ENCODE results near the gene PDGFD. TPM values are rescaled to one million over a fixed set of nuclear protein-coding genes. Genes with fewer than 3 reads are reported as not detected.

The PDGFD gene
- total RNA-seq, 1 experiment from 2014 or later = 1.7 TPM

- TF ChIP-seq, protein P1, sequence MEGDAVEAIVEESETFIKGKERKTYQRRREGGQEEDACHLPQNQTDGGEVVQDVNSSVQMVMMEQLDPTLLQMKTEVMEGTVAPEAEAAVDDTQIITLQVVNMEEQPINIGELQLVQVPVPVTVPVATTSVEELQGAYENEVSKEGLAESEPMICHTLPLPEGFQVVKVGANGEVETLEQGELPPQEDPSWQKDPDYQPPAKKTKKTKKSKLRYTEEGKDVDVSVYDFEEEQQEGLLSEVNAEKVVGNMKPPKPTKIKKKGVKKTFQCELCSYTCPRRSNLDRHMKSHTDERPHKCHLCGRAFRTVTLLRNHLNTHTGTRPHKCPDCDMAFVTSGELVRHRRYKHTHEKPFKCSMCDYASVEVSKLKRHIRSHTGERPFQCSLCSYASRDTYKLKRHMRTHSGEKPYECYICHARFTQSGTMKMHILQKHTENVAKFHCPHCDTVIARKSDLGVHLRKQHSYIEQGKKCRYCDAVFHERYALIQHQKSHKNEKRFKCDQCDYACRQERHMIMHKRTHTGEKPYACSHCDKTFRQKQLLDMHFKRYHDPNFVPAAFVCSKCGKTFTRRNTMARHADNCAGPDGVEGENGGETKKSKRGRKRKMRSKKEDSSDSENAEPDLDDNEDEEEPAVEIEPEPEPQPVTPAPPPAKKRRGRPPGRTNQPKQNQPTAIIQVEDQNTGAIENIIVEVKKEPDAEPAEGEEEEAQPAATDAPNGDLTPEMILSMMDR (conservative IDR thresholded peaks at IDR 0.05) = no peak
- no peak for DNase-seq
- H3K56ac ChIP-seq (ENCODE audit: insufficient read length, low read depth, low read length) = no peak overlapping the region
- Mint-ChIP-seq H3K4me1 (peaks cover 12% of the 10 kb centered on the region in 2 experiments), H3K4me3 (no peak overlapping the region), H3K27ac (peak overlapping the region in 1 of 3 experiments; percentile 7; a peak in 1 of 7 replicates), H3K27me3 (ENCODE audit: low read depth) (no peaks in the 10 kb centered on the region), H3K9me3 (no peaks in the 10 kb centered on the region), H3K36me3 (ENCODE audit: insufficient read depth in 1 of 3, low read depth in 3 of 3) (peaks cover 0 to 2% (median 0%) of the 10 kb centered on the region in 3 experiments; a peak in 1 of 7 replicates)
- H3K18ac ChIP-seq (ENCODE audit: insufficient read length, low read depth, low read length) = no peak overlapping the region
- H3K27me3 ChIP-seq (ENCODE audit: insufficient read depth, low read length) = no peaks in the 10 kb centered on the region
- no peak overlapping the region for H2BK12ac ChIP-seq (ENCODE audit: insufficient read length, low read depth, low read length)
- H4K91ac ChIP-seq (ENCODE audit: insufficient read length, low read depth, low read length) = no peak overlapping the region
- H2AFZ ChIP-seq (ENCODE audit: low read length) = no peak overlapping the region
- no peak overlapping the region for H2BK15ac ChIP-seq (ENCODE audit: low read depth, low read length)
- H3K14ac ChIP-seq (ENCODE audit: insufficient read depth, low read length) = no peak overlapping the region
- H3K23me2 ChIP-seq (ENCODE audit: insufficient read length, low read depth, low read length, poor library complexity, severe bottlenecking) = no peaks in the 10 kb centered on the region
- H3K79me2 ChIP-seq (ENCODE audit: insufficient read depth, low read length) = no peaks in the 10 kb centered on the region
- H2AK5ac ChIP-seq (ENCODE audit: insufficient read length, low read length) = no peak overlapping the region
- no peak overlapping the region for H3K27ac ChIP-seq (ENCODE audit: insufficient read length, low read depth, low read length)
- no peak overlapping the region for H4K5ac ChIP-seq (ENCODE audit: insufficient read length, low read depth, low read length)
- no peak overlapping the region for H3K4me2 ChIP-seq (ENCODE audit: insufficient read depth, insufficient read length, low read length)
- H3K79me1 ChIP-seq (ENCODE audit: insufficient read depth, low read depth, low read length, poor library complexity, severe bottlenecking) = no peaks in the 10 kb centered on the region
- H3K23ac ChIP-seq (ENCODE audit: insufficient read length, low read depth, low read length) = no peak overlapping the region
- H2BK5ac ChIP-seq (ENCODE audit: insufficient read length, low read length) = no peak overlapping the region
- H4K20me1 ChIP-seq (ENCODE audit: control insufficient read depth, insufficient read depth, insufficient read length) = no peaks in the 10 kb centered on the region
- no peaks in the 10 kb centered on the region; the same call in 1 of the 2 replicates for H3K4me1 ChIP-seq (ENCODE audit: insufficient read depth, low read length)
- H3K4ac ChIP-seq (ENCODE audit: low read depth, low read length) = no peak overlapping the region
- H3T11ph ChIP-seq (ENCODE audit: low read length) = no peak overlapping the region
- H4K8ac ChIP-seq (replicated peaks; ENCODE audit: insufficient read length, low read depth, low read length) = no peak overlapping the region
- no peak overlapping the region for H3K9ac ChIP-seq (ENCODE audit: extremely low read depth, insufficient read length, low read length)
- no peaks in the 10 kb centered on the region for H3K9me3 ChIP-seq (ENCODE audit: control insufficient read depth, low read depth, low read length)
- no peak overlapping the region for H2BK20ac ChIP-seq (ENCODE audit: low read depth, low read length, poor library complexity, severe bottlenecking)
- no peak overlapping the region for H2BK120ac ChIP-seq (ENCODE audit: low read depth, low read length, poor library complexity, severe bottlenecking)
- WGBS (ENCODE audit: extremely low coverage, insufficient read length, low lambda C conversion rate) = no CpG with 5 or more reads among the region's 1 CpG
Measured at GRCh38 chr11:104060820-104061219, 103.1 kb downstream of the PDGFD start.
